HepG2 (cell line): ENCODE results near the gene PNKD. TPM values are rescaled to one million over a fixed set of nuclear protein-coding genes. Genes with fewer than 3 reads are reported as not detected.

Experiments used
- DNMT3B ChIP-seq: conservative IDR thresholded peaks from 2 replicates; pipeline ENCODE4 v1.6.1; 2016; ENCODE audit warnings: missing biosample characterization, control low read depth
- DR1 ChIP-seq: sonication (generic); formaldehyde crosslinking; IDR thresholded peaks from 2 replicates; pipeline ENCODE4 v1.8.0; 2021; ENCODE audit warnings: mild to moderate bottlenecking, missing genetic modification reagents, inconsistent platforms
- ESRRA ChIP-seq: sonication (generic); formaldehyde crosslinking; IDR thresholded peaks from 2 replicates; pipeline ENCODE4 v1.5.1; 2020; ENCODE audit warnings: mild to moderate bottlenecking, low read depth, missing genetic modification reagents
- FOXA3 ChIP-seq: IDR thresholded peaks from 2 replicates; pipeline ENCODE4 v1.6.1; 2016; ENCODE audit warnings: missing genetic modification reagents, missing compliant biosample characterization
- SAP130 ChIP-seq: IDR thresholded peaks from 2 replicates; pipeline ENCODE4 v1.6.1; 2016; ENCODE audit warnings: low read depth
- SNAI1 ChIP-seq: sonication (generic); formaldehyde crosslinking; IDR thresholded peaks from 2 replicates; pipeline ENCODE4 v1.5.0; 2020; ENCODE audit warnings: mild to moderate bottlenecking, missing genetic modification reagents, borderline replicate concordance
- SP1 ChIP-seq, 2 experiments: fragments of 450-650 bp in 1 of 2; sonication (generic) in 1 of 2; formaldehyde crosslinking in 1 of 2; IDR thresholded peaks; 2 replicates each; pipeline versions ENCODE4 v1.4.0 to v1.6.1; 2016 to 2020; ENCODE audit warnings: missing genetic modification reagents in 1 of 2
- ZBTB40 ChIP-seq, 2 experiments: fragments of 450-650 bp in 1 of 2; sonication (generic) in 1 of 2; formaldehyde crosslinking in 1 of 2; IDR thresholded peaks; 2 replicates each; pipeline versions ENCODE4 v1.6.1 to v1.8.0; 2016 to 2022; ENCODE audit warnings: antibody characterized with exemption in 1 of 2, mild to moderate bottlenecking in 1 of 2, missing genetic modification reagents in 1 of 2
- ZFP41 ChIP-seq: sonication (generic); formaldehyde crosslinking; IDR thresholded peaks from 2 replicates; pipeline ENCODE4 v1.4.0; 2020; ENCODE audit warnings: mild to moderate bottlenecking, missing genetic modification reagents, borderline replicate concordance
- ZNF24 ChIP-seq: fragments of 450-650 bp; IDR thresholded peaks from 2 replicates; pipeline ENCODE4 v1.6.1; 2017; ENCODE audit warnings: antibody characterized with exemption, mild to moderate bottlenecking
- ZNF281 ChIP-seq: sonication (generic); formaldehyde crosslinking; IDR thresholded peaks from 2 replicates; pipeline ENCODE4 v1.4.0; 2020; ENCODE audit warnings: missing genetic modification reagents, borderline replicate concordance
- polyA plus RNA-seq, 8 experiments: library from polyadenylated mRNA; depleted of rRNA in 3 of 8; stranded (reverse) in 7 of 8; unstranded in 1 of 8; fragments of >200 nt; fragmentation: Illumina TruSeq in 4 of 8; extraction: Trizol in 4 of 8; gene quantifications; 2 replicates each; pipeline versions ENCODE4 v1.2.1 to v1.2.3, GENCODE V29; 2011 to 2016; ENCODE audit warnings: low read depth in 4 of 8, missing spikeins in 1 of 8, mixed read lengths in 1 of 8; ENCODE audit not compliant: insufficient read depth in 1 of 8
- total RNA-seq, 5 experiments: library from RNA; depleted of rRNA; stranded (reverse); fragments of >200 nt; fragmentation: Illumina TruSeq; extraction: Trizol; gene quantifications; 2 replicates each; pipeline ENCODE4 v1.2.3, GENCODE V29; 2016; ENCODE audit warnings: low read depth in 1 of 5
- TF ChIP-seq, protein P1 (sequence below): sonication (generic); formaldehyde crosslinking; IDR thresholded peaks from 2 replicates; pipeline ENCODE4 v1.4.0; 2020; ENCODE audit warnings: missing genetic modification reagents
- TF ChIP-seq, protein P2 (sequence below): sonication (generic); formaldehyde crosslinking; IDR thresholded peaks from 2 replicates; pipeline ENCODE4 v1.8.1; 2023; ENCODE audit warnings: missing genetic modification reagents, mild to moderate bottlenecking, borderline replicate concordance

PNKD gene
- total and polyA plus RNA-seq, 2 of the 13 experiments (the other 11 are each of a cell fraction or from before 2014, with no cell fraction given), result 55.9 to 80.4 TPM

GRCh38 chr2:218292048-218293014 is 22.0 kb downstream of the PNKD start, which contains the start of gene TMBIM1 (continued):
- TF ChIP-seq ZNF281 (CRISPR knock-in tag) (peak; percentile 35; the same call in 1 of the 2 replicates), SP1 (IDR thresholded peaks at IDR 0.05) (no peak), SP1 (CRISPR knock-in tag; IDR thresholded peaks at IDR 0.05) (peak; percentile 78), ESRRA (CRISPR knock-in tag) (no peak), ZFP41 (CRISPR knock-in tag) (0 out of 2 replicates have a peak, but pooled peaks have one; percentile 70), ZNF24 (no peak), DNMT3B (CRISPR knock-in tag) (no peak), SAP130 (peak; percentile 83), FOXA3 (CRISPR knock-in tag) (peak; percentile 34; the same call in 1 of the 2 replicates), SNAI1 (CRISPR knock-in tag) (0 out of 2 replicates have a peak, but pooled peaks have one; percentile 46), ZBTB40 (IDR thresholded peaks at IDR 0.05) (no peak), ZBTB40 (CRISPR knock-in tag; IDR thresholded peaks at IDR 0.05) (no peak; the same call in 1 of the 2 replicates), DR1 (no peak; the same call in 1 of the 2 replicates)
- TF ChIP-seq, protein P1, sequence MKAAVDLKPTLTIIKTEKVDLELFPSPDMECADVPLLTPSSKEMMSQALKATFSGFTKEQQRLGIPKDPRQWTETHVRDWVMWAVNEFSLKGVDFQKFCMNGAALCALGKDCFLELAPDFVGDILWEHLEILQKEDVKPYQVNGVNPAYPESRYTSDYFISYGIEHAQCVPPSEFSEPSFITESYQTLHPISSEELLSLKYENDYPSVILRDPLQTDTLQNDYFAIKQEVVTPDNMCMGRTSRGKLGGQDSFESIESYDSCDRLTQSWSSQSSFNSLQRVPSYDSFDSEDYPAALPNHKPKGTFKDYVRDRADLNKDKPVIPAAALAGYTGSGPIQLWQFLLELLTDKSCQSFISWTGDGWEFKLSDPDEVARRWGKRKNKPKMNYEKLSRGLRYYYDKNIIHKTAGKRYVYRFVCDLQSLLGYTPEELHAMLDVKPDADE, result no peak
- TF ChIP-seq, protein P2, sequence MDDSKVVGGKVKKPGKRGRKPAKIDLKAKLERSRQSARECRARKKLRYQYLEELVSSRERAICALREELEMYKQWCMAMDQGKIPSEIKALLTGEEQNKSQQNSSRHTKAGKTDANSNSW (CRISPR knock-in tag), result 0 out of 2 replicates have a peak, but pooled peaks have one; percentile 24
